Trophoblast cell (in vitro differentiated cells and primary cell): ENCODE data around the gene PIWIL1.

ENCODE experiments used
- DNase-seq, 2 donors: peaks; one replicate each; pipeline ENCODE4 v3.0.0-alpha.2; 2016
- H2AFZ ChIP-seq: 2 replicates; pipeline ENCODE4 v1.6.1; 2013; ENCODE audit warnings: low read length, moderate library complexity, mild to moderate bottlenecking; ENCODE audit not compliant: insufficient read depth, poor library complexity
- H2AK5ac ChIP-seq: 2 replicates; pipeline ENCODE4 v1.6.1; 2013; ENCODE audit warnings: mild to moderate bottlenecking, low read length
- H2BK120ac ChIP-seq: 2 replicates; pipeline ENCODE4 v1.6.1; 2013; ENCODE audit warnings: low read length, mild to moderate bottlenecking, moderate library complexity; ENCODE audit not compliant: insufficient read depth, poor library complexity
- H2BK12ac ChIP-seq: 2 replicates; pipeline ENCODE4 v1.6.1; 2013; ENCODE audit warnings: mild to moderate bottlenecking, low read length, moderate library complexity
- H2BK5ac ChIP-seq: 2 replicates; pipeline ENCODE4 v1.6.1; 2013; ENCODE audit warnings: low read length, low read depth, moderate library complexity, mild to moderate bottlenecking; ENCODE audit not compliant: poor library complexity
- H3K14ac ChIP-seq: 2 replicates; pipeline ENCODE4 v1.6.1; 2013; ENCODE audit warnings: mild to moderate bottlenecking, low read length
- H3K18ac ChIP-seq: 2 replicates; pipeline ENCODE4 v1.6.1; 2013; ENCODE audit warnings: mild to moderate bottlenecking, low read length
- H3K23ac ChIP-seq: 2 replicates; pipeline ENCODE4 v1.6.1; 2013; ENCODE audit warnings: low read length
- H3K27ac ChIP-seq: 2 replicates; pipeline ENCODE4 v1.5.1; 2013; ENCODE audit warnings: low read depth, mild to moderate bottlenecking, inconsistent platforms, low read length, moderate library complexity
- H3K27me3 ChIP-seq: 2 replicates; pipeline ENCODE4 v1.6.1; 2013; ENCODE audit warnings: inconsistent platforms, mild to moderate bottlenecking, low read length, moderate library complexity; ENCODE audit not compliant: insufficient read depth
- H3K36me3 ChIP-seq, 2 experiments: 1 replicate in 1 of 2; 2 replicates in 1 of 2; pipeline ENCODE4 v1.6.1; 2013; ENCODE audit warnings: low read length in 2 of 2, mild to moderate bottlenecking in 2 of 2, moderate library complexity in 1 of 2; ENCODE audit not compliant: insufficient read depth in 2 of 2, control insufficient read depth in 1 of 2
- H3K4ac ChIP-seq: 2 replicates; pipeline ENCODE4 v1.6.1; 2013; ENCODE audit warnings: low read depth, mild to moderate bottlenecking, low read length, moderate library complexity
- H3K4me1 ChIP-seq, 2 experiments: 1 replicate in 1 of 2; 2 replicates in 1 of 2; pipeline ENCODE4 v1.6.1; 2013; ENCODE audit warnings: low read length in 2 of 2, mild to moderate bottlenecking in 2 of 2, moderate library complexity in 1 of 2; ENCODE audit not compliant: insufficient read depth in 2 of 2, control insufficient read depth in 1 of 2
- H3K4me2 ChIP-seq: 2 replicates; pipeline ENCODE4 v1.6.1; 2013; ENCODE audit warnings: inconsistent platforms, mild to moderate bottlenecking, low read length, moderate library complexity
- H3K4me3 ChIP-seq: 2 replicates; pipeline ENCODE4 v1.5.1; 2013; ENCODE audit warnings: mild to moderate bottlenecking, low read depth, low read length, inconsistent platforms
- H3K79me1 ChIP-seq: one replicate; pipeline ENCODE4 v1.6.1; 2013; ENCODE audit warnings: low read length
- H3K79me2 ChIP-seq: 2 replicates; pipeline ENCODE4 v1.6.1; 2013; ENCODE audit warnings: low read length, mild to moderate bottlenecking; ENCODE audit not compliant: control insufficient read depth, insufficient read depth, poor library complexity
- H3K9ac ChIP-seq: 2 replicates; pipeline ENCODE4 v1.6.1; 2013; ENCODE audit warnings: mild to moderate bottlenecking, low read length
- H3K9me3 ChIP-seq: 2 replicates; pipeline ENCODE4 v1.6.1; 2013; ENCODE audit warnings: low read depth, mild to moderate bottlenecking, control low read depth, inconsistent platforms, low read length; ENCODE audit not compliant: insufficient read depth
- H4K12ac ChIP-seq: 2 replicates; pipeline ENCODE4 v1.6.1; 2013; ENCODE audit warnings: low read depth, mild to moderate bottlenecking, low read length, moderate library complexity
- H4K8ac ChIP-seq: 2 replicates; pipeline ENCODE4 v1.6.1; 2013; ENCODE audit warnings: low read depth, mild to moderate bottlenecking, low read length, moderate library complexity
- H4K91ac ChIP-seq: one replicate; pipeline ENCODE4 v1.6.1; 2013; ENCODE audit warnings: low read depth, mild to moderate bottlenecking, low read length, moderate library complexity
- WGBS: extraction: QIAGEN DNeasy Blood & Tissue Kit; methylation state at CpG from one replicate; pipeline ENCODE4 v1.1.7; 2013; ENCODE audit warnings: missing lambda C conversion rate; ENCODE audit not compliant: insufficient read length, insufficient coverage; ENCODE audit errors: extremely low coverage; 5-methylcytosine and 5-hydroxymethylcytosine counted together

Gene PIWIL1

DNA sequence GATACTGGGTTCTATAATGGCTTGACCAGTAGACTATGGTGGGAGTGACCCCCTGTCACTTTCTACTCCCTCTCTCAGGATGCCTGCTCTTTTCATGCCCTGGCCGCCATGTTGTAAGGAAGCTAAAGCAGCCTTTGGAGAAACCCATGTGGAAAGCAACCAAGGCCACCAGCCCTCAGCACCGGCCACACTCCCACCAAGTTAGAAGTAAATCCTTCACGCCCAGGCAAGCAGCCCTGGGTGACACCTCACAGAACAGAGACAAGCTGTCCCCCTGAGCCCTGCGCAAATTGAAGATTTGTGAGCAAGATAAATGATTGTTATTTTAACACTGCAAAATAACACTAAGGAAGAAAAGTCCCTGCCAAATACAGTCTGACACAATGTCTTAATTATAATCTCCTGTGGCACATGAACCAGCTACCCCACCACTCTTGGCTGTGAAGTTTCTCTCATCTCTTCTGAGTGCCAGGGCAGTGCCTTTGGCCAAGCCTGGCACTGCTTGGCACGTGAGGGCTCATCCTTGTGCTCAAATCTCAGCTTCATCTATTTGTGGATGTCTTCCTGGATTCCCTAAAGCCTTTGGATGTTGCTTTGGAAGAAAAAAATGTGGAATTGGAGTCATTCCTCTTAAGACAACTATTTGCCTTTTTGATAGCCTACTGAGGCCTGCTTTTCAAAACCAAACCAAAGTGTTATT, 39.2 kb upstream of the PIWIL1 start:
- DNase-seq, result no peak
- Histone ChIP-seq H3K18ac (no peak overlapping the region), H3K27ac (no peak overlapping the region), H2BK5ac (no peak overlapping the region), H2BK120ac (no peak overlapping the region), H3K4me1 (no peaks in the 10 kb centered on the region), H4K12ac (no peak overlapping the region), H3K4ac (no peak overlapping the region), H2BK12ac (no peak overlapping the region), H4K91ac (no peak overlapping the region), H2AFZ (no peak overlapping the region), H3K9me3 (peaks cover 6% of the 10 kb centered on the region), H3K23ac (no peak overlapping the region), H3K79me1 (no peaks in the 10 kb centered on the region), H3K36me3 (no peaks in the 10 kb centered on the region), H3K14ac (no peak overlapping the region), H3K27me3 (no peaks in the 10 kb centered on the region), H3K4me2 (no peak overlapping the region), H3K4me3 (no peak overlapping the region), H2AK5ac (no peak overlapping the region), H3K9ac (no peak overlapping the region), H4K8ac (no peak overlapping the region), H3K79me2 (no peaks in the 10 kb centered on the region)
- no CpG with 5 or more reads among the region's 5 CpGs for WGBS

DNA sequence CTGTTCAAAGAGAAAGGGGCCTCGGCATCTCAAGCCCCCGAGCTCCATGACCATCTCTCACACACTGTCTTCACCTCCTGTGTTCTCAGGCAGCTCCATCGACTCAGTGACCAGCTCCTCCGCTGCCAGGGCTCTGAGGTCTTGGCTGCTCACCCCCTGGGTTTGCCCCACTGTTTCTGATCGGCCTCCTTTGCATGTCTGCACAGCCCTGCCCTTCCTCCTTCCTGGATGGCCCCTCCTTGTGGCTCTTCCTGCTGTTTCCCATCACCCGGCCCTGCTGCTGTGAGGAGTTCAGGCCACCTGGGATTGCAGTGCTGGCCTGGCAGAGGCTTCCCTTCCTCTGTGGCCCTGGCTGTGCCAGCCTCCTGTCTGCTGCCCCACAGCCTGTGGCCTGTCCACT, 38.1 kb upstream of the PIWIL1 start:
- Histone ChIP-seq H2BK12ac (no peak overlapping the region), H3K9me3 (peaks cover 3% of the 10 kb centered on the region), H3K4me3 (no peak overlapping the region), H3K4me1 (no peaks in the 10 kb centered on the region), H3K18ac (no peak overlapping the region), H3K36me3 (no peaks in the 10 kb centered on the region), H3K79me1 (no peaks in the 10 kb centered on the region), H4K12ac (no peak overlapping the region), H3K4me2 (no peak overlapping the region), H3K27me3 (no peaks in the 10 kb centered on the region), H4K8ac (no peak overlapping the region), H3K23ac (no peak overlapping the region), H3K4ac (no peak overlapping the region), H3K14ac (no peak overlapping the region), H2AFZ (no peak overlapping the region), H3K9ac (no peak overlapping the region), H2BK5ac (no peak overlapping the region), H4K91ac (no peak overlapping the region), H3K79me2 (no peaks in the 10 kb centered on the region), H3K27ac (no peak overlapping the region), H2BK120ac (no peak overlapping the region), H2AK5ac (no peak overlapping the region)
- DNase-seq, result no peak
- WGBS, result no CpG with 5 or more reads among the region's 6 CpGs

DNA sequence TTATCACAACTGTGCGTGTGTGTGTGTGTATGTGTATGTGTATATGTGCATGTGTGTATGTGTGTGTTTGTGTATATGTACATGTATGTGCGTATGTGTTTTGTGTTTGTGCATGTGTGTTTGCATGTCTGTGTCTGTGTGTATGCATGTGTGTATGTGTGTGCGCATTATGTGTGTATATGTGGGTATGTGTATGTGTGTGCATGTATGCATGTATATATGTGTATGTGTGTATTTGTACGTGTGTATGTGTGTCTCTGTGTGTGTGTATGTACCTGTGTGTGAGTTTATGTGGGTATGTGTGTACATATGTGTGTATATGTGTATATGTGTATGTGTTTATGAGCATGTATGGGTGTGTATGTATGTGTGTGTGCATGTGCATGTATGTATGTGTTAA, 37.6 kb upstream of the PIWIL1 start:
- Histone ChIP-seq H4K91ac (no peak overlapping the region), H3K4me1 (no peaks in the 10 kb centered on the region), H3K18ac (no peak overlapping the region), H2AFZ (no peak overlapping the region), H3K4ac (no peak overlapping the region), H3K79me2 (no peaks in the 10 kb centered on the region), H2BK5ac (no peak overlapping the region), H2BK12ac (no peak overlapping the region), H4K12ac (no peak overlapping the region), H3K9me3 (peaks cover 3% of the 10 kb centered on the region), H3K4me2 (no peak overlapping the region), H2BK120ac (no peak overlapping the region), H3K4me3 (no peak overlapping the region), H3K9ac (no peak overlapping the region), H4K8ac (no peak overlapping the region), H3K27me3 (no peaks in the 10 kb centered on the region), H3K23ac (peak overlapping the region; percentile 21), H3K36me3 (no peaks in the 10 kb centered on the region), H2AK5ac (no peak overlapping the region), H3K14ac (no peak overlapping the region), H3K27ac (no peak overlapping the region), H3K79me1 (no peaks in the 10 kb centered on the region)
- no peak for DNase-seq
- no CpG with 5 or more reads among the region's 4 CpGs for WGBS

DNA sequence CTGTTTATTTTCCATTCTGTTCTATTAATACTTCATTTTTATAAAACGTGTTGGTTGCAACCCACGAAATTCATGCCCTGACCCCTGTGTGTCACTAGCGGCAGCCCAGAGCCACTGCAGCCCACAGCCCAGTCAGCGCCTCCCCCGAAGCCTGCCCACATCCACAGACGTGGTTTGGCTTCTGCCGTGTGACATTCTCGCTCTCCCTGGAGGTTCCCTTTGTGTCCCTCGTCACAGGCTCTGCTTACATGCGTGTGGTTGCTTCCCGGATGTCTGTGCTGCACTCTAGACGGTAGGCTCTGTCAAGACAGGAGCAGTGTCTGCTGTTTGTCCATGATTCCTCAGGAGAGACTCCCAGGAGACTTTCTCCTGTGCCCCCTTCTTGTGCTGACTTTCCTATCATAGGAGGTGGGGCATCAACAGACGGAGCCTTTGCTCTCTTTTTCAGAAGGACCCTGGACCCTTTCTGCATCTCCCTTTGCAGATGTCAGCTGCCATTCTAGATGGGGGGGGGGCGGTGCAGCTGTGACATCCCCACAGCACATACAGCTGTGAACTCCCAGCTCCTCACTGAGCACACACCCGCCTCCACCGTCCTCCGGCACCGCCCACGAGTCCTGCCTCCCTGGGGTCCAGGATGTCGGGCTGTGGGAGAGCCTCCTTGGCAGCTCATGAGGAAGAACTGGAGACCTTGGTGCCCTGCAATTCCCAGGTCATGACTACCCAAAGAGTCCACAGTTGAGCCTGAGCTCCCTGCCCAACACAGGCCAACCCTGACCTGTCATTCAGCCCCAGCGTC, 36.8 kb upstream of the PIWIL1 start:
- H2AK5ac ChIP-seq, result no peak overlapping the region
- peaks cover 3% of the 10 kb centered on the region for H3K9me3 ChIP-seq
- no peak overlapping the region for H3K9ac ChIP-seq
- no peak overlapping the region for H3K18ac ChIP-seq
- no peaks in the 10 kb centered on the region for H3K79me1 ChIP-seq
- no peak overlapping the region for H2AFZ ChIP-seq
- no peak overlapping the region for H3K4me3 ChIP-seq
- no peak overlapping the region for H4K91ac ChIP-seq
- no peak overlapping the region for H3K4ac ChIP-seq
- no peaks in the 10 kb centered on the region for H3K27me3 ChIP-seq
- H4K8ac ChIP-seq, result no peak overlapping the region
- H3K4me2 ChIP-seq, result no peak overlapping the region
- no peak overlapping the region for H3K23ac ChIP-seq
- H3K36me3 ChIP-seq, result no peaks in the 10 kb centered on the region
- WGBS, result no CpG with 5 or more reads among the region's 21 CpGs
- no peak overlapping the region for H2BK12ac ChIP-seq
- no peak overlapping the region for H3K27ac ChIP-seq
- DNase-seq, result no peak
- H2BK5ac ChIP-seq, result no peak overlapping the region
- H3K14ac ChIP-seq, result no peak overlapping the region
- no peaks in the 10 kb centered on the region for H3K79me2 ChIP-seq
- no peak overlapping the region for H2BK120ac ChIP-seq
- no peak overlapping the region for H4K12ac ChIP-seq
- no peaks in the 10 kb centered on the region for H3K4me1 ChIP-seq
